Omental fat pad (tissue), 4 donors: ENCODE results near the gene SERTAD3. TPM values are rescaled to one million over a fixed set of nuclear protein-coding genes. Genes with fewer than 3 reads are reported as not detected.
"Not testable (repeated sequence)": the region's sequence is repeated elsewhere in the genome, so short reads cannot be mapped to it uniquely, and the experiment has no call there.

Experiments used
- ATAC-seq: fragments of 150-250 bp; one replicate; pipeline ENCODE4 v1.9.1; 2016; ENCODE audit warnings: mild to moderate bottlenecking, moderate library complexity; ENCODE audit not compliant: low FRiP score
- DNase-seq: peaks from one replicate; pipeline ENCODE4 v3.0.0-alpha.2; 2019; ENCODE audit warnings: low spot score
- CTCF ChIP-seq, 3 donors: fragments of 450-650 bp; IDR thresholded peaks; one replicate each; pipeline ENCODE4 v1.5.1; 2016 to 2017; ENCODE audit warnings: antibody characterized with exemption in 3 of 3, mild to moderate bottlenecking in 3 of 3, moderate library complexity in 2 of 3
- total RNA-seq, 4 donors: library from RNA; depleted of rRNA; stranded (reverse); fragments of >200 nt; gene quantifications; one replicate each; pipeline ENCODE4 v1.1.0, GENCODE V29; 2016

Gene SERTAD3
- total RNA-seq, 4 donors from 2014 or later: 18.5 to 37.3 (median 23.7) TPM

- ATAC-seq (no peak), DNase-seq (no peak)
- TF ChIP-seq CTCF (IDR thresholded peaks at IDR 0.05): no peak
These were observed 12.9 kb upstream of the SERTAD3 start for GRCh38 chr19:40457048-40457447.

GRCh38 chr19:40453943-40454342 is 9.8 kb upstream of the SERTAD3 start:
- not testable (repeated sequence) for DNase-seq, ATAC-seq

GRCh38 chr19:40453151-40453735 is 9.1 kb upstream of the SERTAD3 start:
- ATAC-seq (no peak), DNase-seq (no peak)
- TF ChIP-seq CTCF (IDR thresholded peaks at IDR 0.05): no peak

GRCh38 chr19:40452016-40452415 is 7.9 kb upstream of the SERTAD3 start:
- no peak for DNase-seq
- no peak for ATAC-seq
- no peak for TF ChIP-seq CTCF (IDR thresholded peaks at IDR 0.05)

GRCh38 chr19:40450664-40451063 is 6.5 kb upstream of the SERTAD3 start:
- DNase-seq: no peak
- no peak for ATAC-seq
- TF ChIP-seq CTCF (IDR thresholded peaks at IDR 0.05): no peak

GRCh38 chr19:40449506-40449905 is 5.4 kb upstream of the SERTAD3 start:
- no peak for TF ChIP-seq CTCF (IDR thresholded peaks at IDR 0.05)
- DNase-seq: no peak
- ATAC-seq: no peak

- DNase-seq (no peak), ATAC-seq (no peak)
- TF ChIP-seq CTCF (IDR thresholded peaks at IDR 0.05): no peak
These were observed 2.2 kb upstream of the SERTAD3 start for GRCh38 chr19:40446263-40446784.
